HG03565 (cell line): Measurements from ENCODE around the gene WASHC4.
"Not testable (repeated sequence)": the region's sequence is repeated elsewhere in the genome, so short reads cannot be mapped to it uniquely, and the experiment has no call there.

Experiments
- ATAC-seq: cut with Tn5 transposase; IDR thresholded peaks from one replicate; pipeline ENCODE4 v1.9.1; 2021; ENCODE audit warnings: mild to moderate bottlenecking, moderate library complexity; ENCODE audit not compliant: unreplicated experiment

Gene WASHC4

GRCh38 chr12:105162174-105162573 is 54.6 kb downstream of the WASHC4 start:
- ATAC-seq: no peak

- ATAC-seq: no peak
Observed at GRCh38 chr12:105164068-105164467, 56.5 kb downstream of the WASHC4 start.

- no peak for ATAC-seq
Observed at GRCh38 chr12:105166736-105167135, 59.2 kb downstream of the WASHC4 start.

GRCh38 chr12:105167346-105167745 is 59.8 kb downstream of the WASHC4 start:
- ATAC-seq: no peak

- ATAC-seq: no peak
Observed at GRCh38 chr12:105168006-105168405, 60.5 kb downstream of the WASHC4 start.

- no peak for ATAC-seq
Observed at GRCh38 chr12:105170139-105170538, 62.6 kb downstream of the WASHC4 start.

GRCh38 chr12:105171691-105172436 is 64.3 kb downstream of the WASHC4 start:
- ATAC-seq: no peak

GRCh38 chr12:105175397-105175990 is 68.0 kb downstream of the WASHC4 start:
- ATAC-seq: no peak

GRCh38 chr12:105177208-105177607 is 69.7 kb downstream of the WASHC4 start:
- no peak for ATAC-seq

GRCh38 chr12:105179114-105179513 is 71.6 kb downstream of the WASHC4 start:
- not testable (repeated sequence) for ATAC-seq

- ATAC-seq: not testable (repeated sequence)
Observed at GRCh38 chr12:105183406-105183805, 75.9 kb downstream of the WASHC4 start.

- not testable (repeated sequence) for ATAC-seq
Observed at GRCh38 chr12:105183976-105184375, 76.4 kb downstream of the WASHC4 start.

GRCh38 chr12:105189293-105189692 is 81.8 kb downstream of the WASHC4 start:
- ATAC-seq: no peak

GRCh38 chr12:105190530-105190929 is 83.0 kb downstream of the WASHC4 start:
- ATAC-seq: no peak

GRCh38 chr12:105192624-105193225 is 85.2 kb downstream of the WASHC4 start:
- no peak for ATAC-seq

- ATAC-seq: no peak
Observed at GRCh38 chr12:105194947-105195346, 87.4 kb downstream of the WASHC4 start.

GRCh38 chr12:105196090-105196489 is 88.6 kb downstream of the WASHC4 start:
- ATAC-seq: no peak

GRCh38 chr12:105198961-105199360 is 91.4 kb downstream of the WASHC4 start:
- ATAC-seq: no peak

GRCh38 chr12:105200385-105200784 is 92.9 kb downstream of the WASHC4 start:
- no peak for ATAC-seq

- ATAC-seq: no peak
Observed at GRCh38 chr12:105201299-105201698, 93.8 kb downstream of the WASHC4 start.

- no peak for ATAC-seq
Observed at GRCh38 chr12:105202202-105202601, 94.7 kb downstream of the WASHC4 start.

GRCh38 chr12:105204127-105204526 is 96.6 kb downstream of the WASHC4 start:
- no peak for ATAC-seq
